GM19372 (cell line): ENCODE measurements around the gene ZNF445.
"Not testable (repeated sequence)": the region's sequence is repeated elsewhere in the genome, so short reads cannot be mapped to it uniquely, and the experiment has no call there.

Experiments used
- ATAC-seq: cut with Tn5 transposase; IDR thresholded peaks from one replicate; pipeline ENCODE4 v1.9.1; 2021; ENCODE audit warnings: mild to moderate bottlenecking, low read depth, moderate library complexity; ENCODE audit not compliant: unreplicated experiment

Gene ZNF445

GRCh38 chr3:44411031-44411645 is 66.3 kb downstream of the ZNF445 start:
- no peak for ATAC-seq

DNA sequence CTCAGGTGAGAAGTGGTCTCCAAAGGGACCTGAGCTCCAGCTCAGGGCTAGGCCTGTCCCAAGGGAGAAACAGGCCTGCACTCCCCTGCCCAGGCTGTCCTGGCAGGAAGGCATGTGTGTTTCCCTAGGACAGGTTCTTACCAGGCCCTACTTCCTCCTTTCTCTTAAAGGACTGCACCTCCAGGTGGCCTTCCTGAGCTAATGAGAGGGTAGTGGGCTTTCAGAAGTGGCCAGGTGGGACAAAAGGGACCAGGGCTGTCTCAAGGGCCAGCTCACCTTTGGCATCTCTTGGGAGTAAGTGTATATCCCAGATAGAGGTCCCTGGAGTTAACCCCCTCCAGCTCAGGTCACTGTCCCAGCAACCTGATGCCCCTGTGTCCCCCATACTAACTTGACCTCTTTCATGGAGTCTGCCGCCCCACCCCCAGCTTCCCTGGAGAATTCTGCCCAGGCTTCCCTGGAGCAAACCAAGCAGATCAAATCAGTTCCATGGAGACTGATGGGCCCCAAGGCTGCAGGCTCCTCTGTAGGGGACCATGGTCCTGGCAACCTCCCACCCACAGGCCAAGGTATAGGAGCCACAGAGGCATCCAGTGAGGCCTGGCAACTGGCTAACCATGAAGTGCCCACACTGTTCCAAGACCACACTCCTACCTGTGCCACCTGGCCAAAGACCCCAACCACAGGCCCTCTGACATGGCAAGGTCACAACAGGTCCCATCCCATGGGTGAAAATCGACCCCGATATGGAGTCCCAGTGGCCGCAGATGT is 67.6 kb downstream of the ZNF445 start:
- no peak for ATAC-seq

DNA sequence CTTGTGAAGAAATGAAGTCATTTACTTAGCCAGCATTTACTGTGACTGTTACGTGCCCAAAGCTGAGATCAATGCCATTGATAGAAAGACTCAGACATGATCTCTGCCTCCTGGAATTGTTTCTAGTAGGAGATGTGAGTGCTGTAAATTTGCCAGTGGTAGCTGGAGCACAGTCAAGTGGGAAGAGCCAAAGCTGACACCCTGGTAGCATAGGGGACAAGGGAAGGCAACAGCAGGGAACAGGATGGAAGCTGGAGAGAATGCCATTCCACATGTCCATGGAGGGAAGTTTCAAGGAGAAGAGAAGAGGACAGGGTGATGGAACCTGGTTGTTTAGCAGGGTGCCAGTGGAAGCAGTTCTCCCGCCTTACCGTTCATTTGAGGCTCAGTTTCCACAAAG is 74.9 kb downstream of the ZNF445 start:
- ATAC-seq: no peak

DNA sequence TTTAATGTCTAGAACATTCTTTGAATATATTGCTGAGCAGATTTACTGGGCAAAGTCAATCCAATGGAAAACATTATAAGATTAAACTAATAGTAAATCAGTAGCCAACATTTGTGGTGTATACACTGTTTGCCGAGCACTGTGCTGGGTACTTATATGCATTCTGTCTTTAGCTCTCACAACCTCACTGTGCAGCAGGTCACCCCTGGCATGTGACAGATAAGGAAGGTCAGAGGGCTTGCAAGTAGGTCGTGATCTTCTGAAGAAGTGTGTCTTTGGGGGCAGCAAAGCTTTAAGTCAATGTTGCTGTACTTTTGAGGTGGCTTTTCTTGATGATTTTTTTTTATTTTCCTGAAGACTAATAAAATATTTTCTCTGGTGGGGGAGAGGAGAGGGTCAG is 76.7 kb downstream of the ZNF445 start:
- ATAC-seq: no peak

DNA sequence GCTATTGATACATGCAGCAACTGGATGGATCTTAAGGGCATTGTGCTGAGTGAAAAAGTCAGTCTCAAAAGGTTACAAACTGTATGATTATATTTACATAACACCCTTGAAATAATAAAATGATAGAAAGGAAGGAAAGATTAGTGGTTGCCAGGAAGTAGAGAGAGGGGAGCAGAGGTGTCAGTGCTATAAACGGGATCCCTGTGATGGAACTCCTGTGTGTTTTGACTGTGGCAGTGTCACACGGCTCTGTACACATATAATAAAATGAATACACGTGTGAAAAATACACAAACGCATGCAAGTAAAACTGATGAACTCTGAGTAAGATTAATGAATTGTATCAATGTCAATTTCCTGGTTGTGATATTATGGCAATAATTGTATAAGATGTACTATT is 78.6 kb downstream of the ZNF445 start:
- no peak for ATAC-seq

DNA sequence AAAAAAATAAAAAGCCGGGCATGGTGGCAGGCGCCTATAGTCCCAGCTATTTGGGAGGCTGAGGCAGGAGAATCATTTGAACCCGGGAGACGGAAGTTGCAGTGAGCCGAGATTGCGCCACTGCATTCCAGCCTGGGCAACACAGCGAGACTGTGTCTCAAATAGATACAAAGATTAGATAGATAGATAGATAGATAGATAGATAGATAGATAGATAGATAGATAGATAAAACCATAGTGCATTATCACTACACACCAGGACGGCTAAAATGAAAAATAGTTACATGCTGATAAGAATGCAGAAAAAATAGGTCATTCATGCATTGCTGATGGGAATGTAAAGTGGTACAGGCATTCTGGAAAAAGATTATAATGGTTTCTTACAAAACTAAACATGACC is 79.2 kb downstream of the ZNF445 start:
- not testable (repeated sequence) for ATAC-seq

GRCh38 chr3:44396200-44397171 is 81.0 kb downstream of the ZNF445 start:
- ATAC-seq: no peak

GRCh38 chr3:44395714-44396113 is 81.8 kb downstream of the ZNF445 start:
- ATAC-seq: no peak

DNA sequence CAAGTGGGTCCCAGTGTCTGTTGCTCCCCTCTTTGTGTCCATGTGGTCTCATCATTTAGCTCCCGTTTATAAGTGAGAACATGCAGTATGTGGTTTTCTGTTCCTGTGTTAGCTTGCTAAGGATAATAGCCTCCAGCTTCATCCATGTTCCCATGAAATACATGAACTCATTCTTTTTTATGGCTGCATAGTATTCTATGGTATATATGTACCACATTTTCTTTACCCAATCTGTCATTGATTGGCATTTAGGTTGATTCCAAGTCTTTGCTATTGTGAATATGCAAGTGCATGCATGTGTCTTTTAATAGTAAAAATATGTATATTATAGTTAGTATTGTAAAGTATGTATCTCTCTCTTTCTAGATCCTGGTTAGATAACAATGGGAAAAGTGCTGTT is 85.0 kb downstream of the ZNF445 start:
- no peak for ATAC-seq

DNA sequence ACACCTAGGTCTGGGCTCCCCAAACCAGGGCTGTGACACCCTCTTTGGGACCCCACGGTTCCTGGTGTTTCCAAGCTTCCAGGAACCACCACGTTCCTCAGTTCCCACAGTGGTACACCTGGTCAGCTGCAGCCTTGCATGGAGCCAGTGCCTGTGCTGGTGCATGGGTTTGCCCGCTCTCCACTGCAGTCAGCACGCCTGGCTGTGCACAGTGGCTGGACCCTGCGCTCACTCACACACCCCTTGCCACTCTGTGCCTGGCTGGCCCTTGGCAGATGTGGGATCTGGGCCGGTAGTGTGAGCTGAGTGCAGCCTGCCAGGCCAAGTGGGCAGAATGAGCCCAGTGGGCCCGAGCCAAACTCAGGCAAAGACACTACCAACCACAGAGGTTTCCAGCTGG is 90.1 kb downstream of the ZNF445 start:
- ATAC-seq: no peak
